Mucosa of rectum (tissue), 2 donors: ENCODE results near the gene HS3ST3B1.

ENCODE experiments used
- H3K27ac ChIP-seq, 2 donors: one replicate each; pipeline ENCODE4 v1.7.0; 2013; ENCODE audit warnings: inconsistent platforms in 2 of 2, low read depth in 2 of 2, low read length in 2 of 2
- H3K27me3 ChIP-seq, 2 donors: one replicate each; pipeline ENCODE4 v1.7.0; 2013; ENCODE audit warnings: low read length in 2 of 2; ENCODE audit not compliant: control insufficient read depth in 2 of 2, insufficient read depth in 2 of 2
- H3K36me3 ChIP-seq, 2 donors: one replicate each; pipeline ENCODE4 v1.7.0; 2013; ENCODE audit warnings: low read length in 2 of 2; ENCODE audit not compliant: control insufficient read depth in 2 of 2, insufficient read depth in 2 of 2
- H3K4me1 ChIP-seq, 2 donors: one replicate each; pipeline ENCODE4 v1.7.0; 2013; ENCODE audit warnings: low read length in 2 of 2, mild to moderate bottlenecking in 1 of 2; ENCODE audit not compliant: control insufficient read depth in 2 of 2, insufficient read depth in 2 of 2
- H3K4me3 ChIP-seq, 2 donors: one replicate each; pipeline ENCODE4 v1.7.0; 2013; ENCODE audit warnings: low read length in 2 of 2
- H3K9ac ChIP-seq, 2 donors: one replicate each; pipeline ENCODE4 v1.7.0; 2013; ENCODE audit warnings: low read length in 2 of 2, low read depth in 1 of 2, mild to moderate bottlenecking in 1 of 2
- H3K9me3 ChIP-seq, 2 donors: one replicate each; pipeline ENCODE4 v1.7.0; 2013; ENCODE audit warnings: low read length in 2 of 2; ENCODE audit not compliant: control insufficient read depth in 2 of 2
- donor health status: healthy.
- donor health status: Normal muscosa, but diverticular disease.

HS3ST3B1 gene

DNA sequence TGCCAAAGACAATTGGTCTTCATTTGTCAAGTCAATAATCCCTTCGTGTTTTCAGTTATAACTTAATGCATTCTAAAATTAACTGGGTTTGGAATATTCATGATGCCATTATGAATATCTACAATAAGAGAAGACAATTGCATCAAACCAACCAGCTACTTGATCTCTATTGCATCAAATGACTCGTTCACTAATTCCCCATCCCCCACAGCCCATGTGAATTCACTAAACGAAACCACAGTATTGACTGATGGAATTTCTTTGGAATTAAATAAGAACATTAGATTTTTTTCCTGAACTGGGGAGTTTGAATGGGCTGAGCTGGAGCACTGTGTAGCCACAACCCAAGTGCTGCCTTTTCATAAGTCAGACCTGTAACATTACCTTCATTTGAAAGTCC is 65.3 kb downstream of the HS3ST3B1 start:
- H3K4me1 ChIP-seq = no peaks in the 10 kb centered on the region
- H3K9ac ChIP-seq = no peak overlapping the region
- H3K4me3 ChIP-seq = no peak overlapping the region
- no peaks in the 10 kb centered on the region for H3K9me3 ChIP-seq
- H3K27ac ChIP-seq = no peak overlapping the region
- no peaks in the 10 kb centered on the region for H3K36me3 ChIP-seq
- no peaks in the 10 kb centered on the region for H3K27me3 ChIP-seq

DNA sequence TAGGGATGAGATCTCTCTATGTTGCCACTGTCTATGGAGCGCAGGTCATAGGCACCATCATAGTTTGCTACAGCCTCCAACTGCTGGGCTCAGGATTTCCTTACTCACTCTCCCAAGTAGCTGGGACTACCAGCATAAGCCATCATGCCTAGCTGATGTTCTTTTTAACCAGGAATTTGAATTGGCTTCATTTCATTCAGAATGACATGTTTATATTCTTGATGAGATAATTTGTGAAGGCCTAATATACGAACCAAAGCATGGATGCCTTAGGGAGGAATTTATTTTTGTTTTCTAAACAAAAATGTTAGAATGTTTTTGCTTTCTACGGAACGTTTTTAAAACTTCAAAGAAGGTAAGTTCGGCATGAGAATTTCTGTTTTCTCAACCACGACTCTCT is 71.6 kb downstream of the HS3ST3B1 start:
- no peak overlapping the region for H3K27ac ChIP-seq
- no peaks in the 10 kb centered on the region for H3K27me3 ChIP-seq

DNA sequence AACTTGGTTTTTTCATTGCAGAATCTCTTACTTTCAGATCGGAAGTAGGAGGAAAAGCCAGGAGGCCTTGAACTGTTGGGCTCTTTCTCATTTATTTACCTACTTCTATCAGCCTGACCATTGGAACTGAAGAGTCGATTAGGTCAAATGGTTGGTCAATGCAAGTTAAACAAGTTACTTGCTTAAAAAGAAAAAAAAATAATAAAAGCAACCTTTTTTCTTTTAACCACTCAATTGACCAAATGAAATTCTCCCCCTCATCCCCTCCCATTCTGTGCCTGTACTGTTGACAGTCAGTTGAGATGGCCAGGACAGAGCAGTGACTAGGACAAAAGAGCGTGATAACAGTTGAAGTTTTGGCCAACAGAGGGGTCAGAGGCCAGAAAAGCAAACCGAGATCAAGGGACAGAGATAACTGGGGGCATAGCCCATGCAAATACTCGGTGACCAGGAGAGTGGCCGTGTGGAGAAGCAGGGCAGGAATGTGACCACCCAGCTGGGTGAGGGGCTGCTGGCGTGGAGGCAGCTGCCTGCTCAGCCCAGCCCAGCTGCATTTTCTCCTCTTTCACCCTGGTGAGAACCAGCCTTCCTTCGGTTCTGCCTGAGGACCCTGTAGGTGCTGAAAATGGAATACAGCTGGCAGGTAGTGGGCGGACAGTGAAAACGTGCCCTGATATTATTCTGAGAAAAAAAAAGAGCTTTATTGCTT is 72.2 kb downstream of the HS3ST3B1 start:
- no peak overlapping the region for H3K4me3 ChIP-seq
- no peaks in the 10 kb centered on the region for H3K9me3 ChIP-seq
- H3K4me1 ChIP-seq = no peaks in the 10 kb centered on the region
- H3K27ac ChIP-seq = no peak overlapping the region
- no peak overlapping the region for H3K9ac ChIP-seq
- H3K27me3 ChIP-seq = no peaks in the 10 kb centered on the region
- H3K36me3 ChIP-seq = no peaks in the 10 kb centered on the region

More for the DNA sequence above, 71.6 kb downstream of the HS3ST3B1 start:
- Histone ChIP-seq H3K36me3 (no peaks in the 10 kb centered on the region), H3K4me3 (no peak overlapping the region), H3K4me1 (no peaks in the 10 kb centered on the region), H3K9ac (no peak overlapping the region), H3K9me3 (no peaks in the 10 kb centered on the region)

DNA sequence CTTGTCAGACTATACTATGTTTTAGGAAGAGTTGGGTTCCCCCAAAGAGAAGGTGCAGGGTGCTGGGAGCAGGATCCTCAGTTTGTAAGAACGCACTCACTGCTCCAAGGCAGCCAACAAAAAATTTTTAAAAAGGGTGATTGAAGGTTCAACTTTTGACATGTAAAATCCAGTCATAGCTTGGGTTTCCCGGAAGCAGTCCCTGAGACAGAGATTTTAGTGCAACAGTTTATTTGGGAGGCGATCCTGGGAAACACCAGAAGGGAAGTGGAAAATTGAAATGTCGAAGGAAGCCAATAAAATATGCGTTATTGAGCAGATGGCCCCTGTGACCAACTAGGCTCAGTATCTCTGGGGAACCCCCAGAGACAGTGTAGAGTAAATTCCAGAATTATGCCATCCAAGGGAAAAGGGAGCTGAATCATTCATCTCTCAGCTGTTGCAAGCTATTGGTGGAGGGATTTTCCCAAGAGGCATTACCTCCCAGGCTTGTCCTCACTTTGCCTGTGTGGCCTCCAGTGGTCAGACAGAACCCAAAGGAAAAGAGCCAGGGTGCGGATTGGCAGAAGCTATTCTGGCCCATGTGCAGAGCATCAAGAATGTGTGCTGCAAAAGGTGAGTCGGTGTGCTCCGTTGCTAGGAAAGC is 72.9 kb downstream of the HS3ST3B1 start:
- Histone ChIP-seq H3K27me3 (no peaks in the 10 kb centered on the region), H3K36me3 (no peaks in the 10 kb centered on the region), H3K9me3 (no peaks in the 10 kb centered on the region), H3K4me3 (no peak overlapping the region), H3K4me1 (no peaks in the 10 kb centered on the region), H3K9ac (no peak overlapping the region), H3K27ac (no peak overlapping the region)

DNA sequence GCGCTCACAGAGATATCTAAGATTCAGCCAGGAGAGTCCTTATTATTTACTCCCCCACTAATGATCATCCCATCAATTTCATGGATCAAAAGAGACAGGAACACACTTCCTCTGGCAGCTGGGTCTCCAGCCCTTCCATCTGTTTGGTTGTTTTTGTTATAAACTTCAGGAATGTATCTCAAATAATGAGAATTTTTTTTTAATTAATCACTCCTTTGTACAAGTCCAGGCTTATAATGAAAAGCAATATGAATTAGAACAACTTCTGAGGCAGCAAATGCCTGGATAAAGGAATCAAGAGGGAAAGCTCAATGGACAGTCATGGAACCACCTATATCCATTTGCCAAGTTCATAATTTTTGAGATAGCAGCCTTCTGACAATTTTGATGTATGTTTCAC is 73.4 kb downstream of the HS3ST3B1 start:
- Histone ChIP-seq H3K4me3 (no peak overlapping the region), H3K27ac (no peak overlapping the region)

DNA sequence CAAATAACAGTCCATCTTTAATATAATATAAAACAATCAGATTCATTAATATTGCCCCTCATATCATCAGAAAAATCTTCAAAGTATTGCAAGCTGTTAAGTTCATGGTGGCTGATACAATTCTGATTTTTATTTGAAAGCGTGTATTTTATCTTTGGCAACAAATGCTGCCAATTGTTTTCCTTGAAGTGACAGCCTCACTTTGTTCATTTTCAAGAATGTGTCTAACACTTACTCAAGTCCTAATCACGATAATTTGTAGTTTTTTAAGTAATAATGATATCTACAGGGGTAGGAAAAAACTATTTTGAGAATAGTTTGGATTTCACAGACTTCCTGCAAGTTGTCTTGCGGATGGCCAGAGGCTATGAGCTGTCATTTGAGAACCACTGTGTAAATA is 75.8 kb downstream of the HS3ST3B1 start:
- Histone ChIP-seq H3K36me3 (no peaks in the 10 kb centered on the region), H3K4me3 (no peak overlapping the region), H3K27ac (no peak overlapping the region), H3K9me3 (no peaks in the 10 kb centered on the region), H3K4me1 (no peaks in the 10 kb centered on the region), H3K9ac (no peak overlapping the region), H3K27me3 (no peaks in the 10 kb centered on the region)

More for the DNA sequence above, 73.4 kb downstream of the HS3ST3B1 start:
- Histone ChIP-seq H3K36me3 (no peaks in the 10 kb centered on the region), H3K9ac (no peak overlapping the region), H3K9me3 (no peaks in the 10 kb centered on the region), H3K4me1 (no peaks in the 10 kb centered on the region), H3K27me3 (no peaks in the 10 kb centered on the region)

DNA sequence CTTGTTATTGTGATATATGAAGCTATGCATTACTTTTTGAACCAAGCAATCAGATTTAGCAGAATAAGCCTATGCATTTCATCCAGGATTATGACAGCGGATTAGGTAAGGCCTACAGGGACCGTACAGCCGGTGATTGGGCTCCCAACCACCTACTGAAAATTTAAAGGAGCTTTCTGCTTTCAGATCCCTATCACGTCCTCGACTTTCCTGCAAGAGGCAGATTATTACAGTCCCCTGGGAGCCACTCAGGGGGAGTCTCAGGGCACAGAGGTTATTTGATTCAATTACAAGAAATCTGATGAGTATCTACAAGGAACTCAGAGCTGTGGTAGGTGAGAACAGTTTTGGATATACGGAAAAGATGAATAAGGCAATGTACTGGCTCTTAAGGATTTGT is 80.7 kb downstream of the HS3ST3B1 start:
- no peaks in the 10 kb centered on the region for H3K36me3 ChIP-seq
- H3K27ac ChIP-seq = no peak overlapping the region
- no peaks in the 10 kb centered on the region for H3K4me1 ChIP-seq
- H3K9me3 ChIP-seq = no peaks in the 10 kb centered on the region
- H3K9ac ChIP-seq = no peak overlapping the region
- no peaks in the 10 kb centered on the region for H3K27me3 ChIP-seq
- H3K4me3 ChIP-seq = no peak overlapping the region

DNA sequence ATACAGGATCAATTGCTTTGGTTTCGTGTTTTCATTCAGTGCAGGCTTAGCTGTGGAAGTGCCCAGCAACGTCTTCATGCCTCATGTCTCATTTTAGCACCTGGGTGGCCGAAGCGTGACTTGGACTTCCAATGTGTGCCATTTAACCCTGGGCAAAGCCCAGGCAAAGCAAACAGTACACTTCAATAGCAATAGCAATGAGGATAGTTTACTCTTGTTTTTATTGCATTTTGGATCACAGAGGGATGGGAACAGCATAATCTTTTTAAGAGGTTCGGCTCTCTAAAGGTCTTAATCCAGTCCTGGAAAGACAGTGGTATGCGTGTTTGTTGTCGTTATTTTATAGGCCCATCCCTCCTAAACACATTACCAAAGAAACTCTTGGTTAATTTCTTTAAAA is 86.2 kb downstream of the HS3ST3B1 start:
- H3K27me3 ChIP-seq = no peaks in the 10 kb centered on the region

DNA sequence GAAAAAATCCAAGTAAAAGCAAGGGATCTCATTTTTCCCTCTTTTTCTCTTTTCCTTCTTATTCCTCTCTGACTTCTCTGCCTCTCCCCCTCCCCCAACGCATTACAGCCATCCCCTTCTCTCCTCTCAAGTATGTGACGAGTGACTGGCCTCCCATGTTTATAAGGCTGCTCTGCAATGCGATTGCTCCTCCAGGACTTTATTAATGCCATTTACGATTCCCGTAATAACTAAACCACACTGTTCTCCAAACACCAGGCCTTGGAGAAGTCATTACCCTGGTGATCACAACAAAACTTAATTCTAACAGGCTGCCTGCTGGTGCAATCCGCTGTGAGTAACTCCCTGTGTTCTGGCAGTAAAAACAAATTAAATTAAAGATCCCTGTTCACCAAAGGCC is 88.8 kb downstream of the HS3ST3B1 start:
- H3K9ac ChIP-seq = no peak overlapping the region
- peaks cover 0 to 4% of the 10 kb centered on the region in 2 donors for H3K9me3 ChIP-seq
- no peak overlapping the region for H3K27ac ChIP-seq
- no peaks in the 10 kb centered on the region for H3K27me3 ChIP-seq
- no peaks in the 10 kb centered on the region for H3K4me1 ChIP-seq
- H3K36me3 ChIP-seq = no peaks in the 10 kb centered on the region
- H3K4me3 ChIP-seq = no peak overlapping the region

More for the DNA sequence above, 86.2 kb downstream of the HS3ST3B1 start:
- no peak overlapping the region for H3K27ac ChIP-seq
- H3K9ac ChIP-seq = no peak overlapping the region
- peaks cover 0 to 4% of the 10 kb centered on the region in 2 donors for H3K9me3 ChIP-seq
- no peaks in the 10 kb centered on the region for H3K36me3 ChIP-seq
- no peak overlapping the region for H3K4me3 ChIP-seq
- no peaks in the 10 kb centered on the region for H3K4me1 ChIP-seq

DNA sequence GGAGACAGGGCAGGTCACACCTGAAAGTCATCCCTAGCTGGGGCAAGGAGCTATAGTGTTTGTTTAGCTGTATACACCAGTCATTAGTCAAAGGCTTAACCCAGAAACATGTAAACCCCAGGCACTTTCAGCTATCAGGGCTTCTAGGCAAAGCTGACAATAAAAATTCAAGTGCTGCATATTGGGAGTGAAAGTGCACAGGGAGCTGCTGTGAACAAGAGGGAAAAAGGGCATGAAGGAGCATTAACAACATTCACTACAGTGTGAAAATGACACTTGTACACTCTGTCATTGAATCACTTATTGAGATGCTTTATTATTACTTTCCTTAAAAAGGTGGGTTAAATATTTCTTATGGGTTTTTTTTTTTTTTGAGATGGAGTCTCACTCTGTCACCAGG is 92.8 kb downstream of the HS3ST3B1 start:
- peaks cover 0 to 4% of the 10 kb centered on the region in 2 donors for H3K9me3 ChIP-seq
- no peak overlapping the region for H3K9ac ChIP-seq
- H3K4me3 ChIP-seq = no peak overlapping the region
- no peaks in the 10 kb centered on the region for H3K4me1 ChIP-seq
- H3K36me3 ChIP-seq = no peaks in the 10 kb centered on the region
- no peak overlapping the region for H3K27ac ChIP-seq
- H3K27me3 ChIP-seq = no peaks in the 10 kb centered on the region
